HL-60/S4 treated with phorbol 12-myristate 13-acetate at 8.2 ng/mL for 4 days and 3 days (cell line): ENCODE data around the gene MEGF6.

Source experiments
- in situ Hi-C: fragments of 300-500 bp; cut with MboI; formaldehyde crosslinking; loops from 2 replicates; pipeline ENCODE4 v1.15.0; 2022; ENCODE audit warnings: low sequenced_read_pairs

The MEGF6 gene

DNA sequence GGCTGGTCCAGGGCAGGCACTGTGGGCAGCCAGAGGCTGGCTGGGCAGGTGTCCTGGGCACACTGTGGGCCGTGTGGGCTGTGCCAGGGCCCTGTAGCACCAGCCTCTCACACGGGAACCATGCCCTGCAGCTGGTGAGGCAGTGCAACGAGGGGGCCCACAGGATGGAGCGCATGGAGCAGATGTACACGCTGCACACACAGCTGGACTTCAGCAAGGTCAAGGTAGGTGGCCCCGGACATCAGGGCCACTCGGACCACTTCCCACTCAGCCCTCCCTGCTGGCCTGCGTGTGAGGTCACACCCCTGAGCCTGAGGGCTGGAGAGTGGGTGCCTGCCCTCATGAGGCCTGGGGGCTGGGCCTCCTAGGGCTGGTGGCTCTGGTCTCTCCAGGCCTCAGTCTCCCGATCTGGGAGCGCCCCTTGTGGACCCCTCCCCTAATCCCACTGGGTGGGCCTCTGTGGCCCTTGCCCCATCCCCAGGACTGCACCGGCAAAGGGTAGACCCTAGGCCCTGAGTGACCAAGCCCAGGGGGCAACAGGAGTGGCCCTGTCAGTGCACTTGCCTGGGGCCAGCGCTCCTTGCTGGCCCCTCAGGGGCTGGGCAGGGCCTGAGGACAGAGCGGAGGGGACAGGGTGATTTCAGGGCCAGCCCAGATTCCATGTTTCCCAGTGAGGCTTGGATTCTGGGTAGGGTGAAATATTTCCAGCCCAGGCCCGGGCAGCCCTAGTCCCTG lies 135.3 kb downstream of the MEGF6 start:
- in situ Hi-C loops: no loop called here

DNA sequence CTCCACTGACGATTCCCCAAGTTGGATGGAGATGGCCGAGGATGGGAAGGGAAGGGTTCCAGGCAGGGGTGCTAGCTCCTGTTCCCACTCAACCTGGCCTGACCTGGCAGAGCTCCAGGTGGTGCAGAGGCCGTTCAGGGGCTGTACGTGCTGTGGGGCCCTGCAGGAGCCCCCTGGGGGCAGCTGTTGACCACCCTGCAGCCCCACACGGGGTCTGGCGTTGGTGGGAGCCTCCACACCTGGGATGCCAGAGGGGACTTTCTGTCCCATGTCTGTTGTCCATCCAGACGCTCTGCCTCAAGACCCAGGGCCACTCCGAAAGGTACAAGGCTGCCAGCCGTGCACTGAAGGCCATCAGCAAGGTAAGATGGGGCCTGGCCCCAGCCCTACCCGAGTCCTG lies 136.9 kb downstream of the MEGF6 start:
- in situ Hi-C loops: no loop called here

- in situ Hi-C loops: no loop called here
Observed at GRCh38 chr1:3474016-3474415, 137.3 kb downstream of the MEGF6 start.

GRCh38 chr1:3473381-3473844 lies 137.9 kb downstream of the MEGF6 start:
- in situ Hi-C loops: no loop called here

DNA sequence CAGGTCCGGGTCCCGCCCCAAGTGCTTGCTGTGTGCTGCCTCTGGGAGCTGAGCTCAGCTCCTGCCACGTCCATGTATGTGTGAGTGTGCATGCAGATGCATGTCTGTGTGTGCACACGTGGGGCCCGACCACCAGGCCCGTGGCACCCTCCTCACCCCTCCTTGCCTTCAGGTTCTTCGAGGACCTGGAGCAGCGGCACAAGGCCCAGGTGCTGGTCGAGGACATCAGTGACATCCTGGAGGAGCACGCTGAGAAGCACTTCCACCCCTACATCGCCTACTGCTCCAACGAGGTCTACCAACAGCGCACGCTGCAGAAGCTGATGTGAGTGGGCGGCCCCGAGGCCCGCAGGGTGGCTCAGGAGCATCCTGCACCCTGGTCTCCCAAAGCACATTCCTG lies 138.4 kb downstream of the MEGF6 start:
- in situ Hi-C loops: no loop called here

DNA sequence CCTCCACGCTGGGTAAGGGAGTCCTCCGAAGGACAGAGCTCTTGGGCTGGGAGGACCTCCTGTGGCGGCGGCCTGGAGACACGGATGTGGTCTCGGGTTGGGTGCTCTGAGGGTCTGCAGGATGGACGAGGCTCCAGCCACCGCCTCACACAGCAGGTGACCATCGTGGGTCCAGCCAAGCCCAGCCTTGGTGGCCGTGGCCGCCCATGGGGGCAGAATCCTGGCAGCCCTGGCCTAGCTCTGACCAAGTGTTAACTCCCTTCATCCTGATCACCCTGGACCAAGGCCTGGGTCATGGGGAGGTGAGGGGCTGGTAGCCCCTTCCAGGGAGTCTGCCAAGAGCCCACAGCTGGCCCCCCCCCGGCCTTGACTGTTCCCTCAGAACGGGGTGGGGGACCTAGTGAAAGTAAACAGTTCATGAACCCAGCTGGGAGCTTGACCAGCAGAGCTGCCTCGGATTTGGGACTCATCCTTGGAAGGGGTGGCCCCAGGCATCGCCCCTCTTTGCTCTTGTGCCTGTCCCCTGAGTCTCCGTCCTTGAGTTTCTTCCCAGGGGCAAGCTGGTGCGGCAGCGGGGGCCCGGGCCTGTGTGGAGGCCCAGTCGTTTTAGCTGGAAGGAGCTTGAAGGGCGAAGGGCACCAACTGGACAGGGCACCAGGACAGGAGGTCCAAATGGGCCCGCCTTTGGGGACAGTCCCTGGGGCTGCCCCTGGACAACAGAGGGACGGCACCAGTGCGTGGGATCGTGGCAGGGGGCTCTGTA lies 139.0 kb downstream of the MEGF6 start:
- in situ Hi-C loops: no loop called here

- in situ Hi-C loops: no loop called here
Observed at GRCh38 chr1:3471356-3472087, 139.8 kb downstream of the MEGF6 start.

DNA sequence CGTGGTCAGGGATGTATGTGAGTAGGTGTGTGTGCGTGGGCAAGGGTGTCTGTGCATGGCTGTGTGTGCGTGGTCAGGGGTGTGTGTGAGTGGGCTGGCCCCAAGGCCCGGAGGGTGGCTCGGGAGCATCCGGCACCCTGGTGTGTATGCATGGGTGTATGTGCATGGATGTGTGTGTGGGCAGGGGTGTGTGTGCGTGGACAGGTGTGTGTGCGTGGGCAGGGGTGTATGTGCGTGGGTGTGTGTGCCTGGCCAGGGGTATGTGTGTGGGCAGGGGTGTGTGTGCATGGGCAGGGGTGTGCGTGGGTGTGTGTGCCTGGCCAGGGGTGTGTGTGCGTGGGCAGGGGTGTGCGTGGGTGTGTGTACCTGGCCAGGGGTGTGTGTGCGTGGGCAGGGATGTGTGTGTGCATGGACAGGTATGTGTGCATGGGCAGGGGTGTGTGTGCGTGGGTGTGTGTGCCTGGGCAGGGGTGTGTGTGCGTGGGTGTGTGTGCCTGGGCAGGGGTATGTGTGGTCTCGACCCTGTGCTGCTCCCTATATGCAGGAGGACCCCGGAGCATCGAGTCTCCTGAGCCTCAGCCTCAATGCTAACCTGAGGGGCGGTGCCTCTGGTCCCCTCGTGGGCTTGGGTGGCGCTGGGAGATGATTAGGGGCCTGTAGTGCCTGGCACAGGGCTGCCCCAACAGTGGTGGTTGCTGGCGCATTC lies 140.5 kb downstream of the MEGF6 start:
- in situ Hi-C loops: no loop called here

GRCh38 chr1:3469849-3470649 lies 141.3 kb downstream of the MEGF6 start:
- in situ Hi-C loops: no loop called here

GRCh38 chr1:3469104-3469848 lies 142.0 kb downstream of the MEGF6 start:
- in situ Hi-C loops: no loop called here

DNA sequence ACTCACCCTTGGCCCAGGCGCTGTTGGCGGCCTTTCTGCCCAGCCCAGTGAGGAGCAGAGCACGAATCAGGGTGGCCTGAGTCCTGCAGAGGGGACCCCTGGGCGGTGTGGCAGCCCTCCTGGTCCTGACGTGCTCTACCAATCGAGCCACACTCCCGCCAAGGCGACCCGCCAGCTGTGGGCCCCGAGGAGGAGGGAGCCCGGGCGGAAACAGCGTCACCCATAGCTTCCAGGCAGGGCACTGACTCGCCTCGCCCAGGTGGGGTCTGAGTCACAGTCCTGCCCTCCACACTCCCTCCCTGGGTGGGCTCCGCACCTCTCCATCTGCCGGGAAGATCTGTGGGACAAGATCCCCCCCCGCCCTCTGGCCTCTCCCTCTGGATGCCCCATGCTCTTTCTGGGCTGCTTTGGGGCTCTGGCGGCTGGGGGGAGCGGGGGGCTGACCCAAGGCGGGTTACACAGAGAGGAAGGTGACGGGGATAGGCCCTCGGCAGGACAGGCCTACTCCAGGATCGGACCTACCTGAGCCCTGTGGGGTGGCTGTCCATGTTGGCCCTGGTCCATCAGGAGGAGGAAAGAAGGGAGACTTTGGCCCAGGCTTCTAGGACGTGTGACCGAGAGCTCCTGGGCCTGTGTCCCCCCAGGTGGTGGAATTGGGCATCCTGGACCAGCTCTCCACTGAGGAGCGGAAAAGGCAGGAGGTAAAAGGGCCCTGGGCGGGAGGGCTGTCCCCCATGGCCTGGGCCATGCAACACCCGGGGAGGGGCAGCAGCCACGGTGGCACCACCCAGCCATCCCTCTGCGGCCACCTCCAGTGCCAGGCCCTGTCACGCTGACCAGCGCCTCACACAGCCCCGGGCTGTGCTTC lies 142.8 kb downstream of the MEGF6 start:
- in situ Hi-C loops: no loop called here

DNA sequence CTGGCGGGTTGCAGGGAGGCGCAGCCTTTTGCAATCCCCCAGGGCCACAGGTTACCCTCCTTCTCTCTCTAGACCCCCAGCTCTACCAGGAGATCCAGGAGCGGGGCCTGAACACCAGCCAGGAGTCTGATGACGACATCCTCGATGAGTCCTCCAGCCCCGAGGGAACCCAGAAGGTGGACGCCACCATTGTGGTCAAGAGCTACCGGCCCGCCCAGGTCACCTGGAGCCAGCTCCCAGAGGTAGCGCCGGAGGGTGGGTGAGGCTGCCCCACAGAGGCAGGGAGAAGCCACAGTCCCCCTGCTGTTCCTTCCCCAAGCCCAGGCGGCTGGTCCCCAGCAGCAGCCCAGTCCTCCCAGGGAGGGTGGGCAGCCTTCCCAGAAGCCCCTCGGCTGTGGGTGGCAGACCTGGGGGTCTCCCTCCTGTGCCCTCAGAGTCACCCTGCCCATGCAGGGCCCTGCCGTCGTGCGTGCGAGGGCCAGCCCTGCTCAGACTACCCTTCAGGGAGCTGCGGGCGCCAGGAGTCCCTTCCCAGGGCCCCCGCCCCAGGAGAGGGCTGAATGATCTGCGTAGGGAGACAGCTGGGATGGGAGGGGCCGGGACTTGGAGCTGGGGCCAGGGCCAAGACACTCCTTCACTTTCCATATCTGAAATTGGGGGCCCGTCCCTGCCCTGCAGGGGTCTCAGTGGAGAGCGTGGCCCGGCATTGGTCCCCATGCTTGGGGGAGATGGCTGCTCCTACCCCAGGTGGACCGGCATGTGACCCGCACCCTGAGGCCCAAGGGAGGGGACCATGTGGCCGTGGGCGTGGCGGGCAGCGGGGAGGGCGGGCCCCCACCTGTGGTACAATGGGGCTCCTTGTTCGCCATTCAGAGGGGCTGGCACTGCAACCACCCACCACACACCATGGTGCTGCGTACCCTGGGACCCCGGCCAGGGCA lies 143.9 kb downstream of the MEGF6 start:
- in situ Hi-C loops: no loop called here

DNA sequence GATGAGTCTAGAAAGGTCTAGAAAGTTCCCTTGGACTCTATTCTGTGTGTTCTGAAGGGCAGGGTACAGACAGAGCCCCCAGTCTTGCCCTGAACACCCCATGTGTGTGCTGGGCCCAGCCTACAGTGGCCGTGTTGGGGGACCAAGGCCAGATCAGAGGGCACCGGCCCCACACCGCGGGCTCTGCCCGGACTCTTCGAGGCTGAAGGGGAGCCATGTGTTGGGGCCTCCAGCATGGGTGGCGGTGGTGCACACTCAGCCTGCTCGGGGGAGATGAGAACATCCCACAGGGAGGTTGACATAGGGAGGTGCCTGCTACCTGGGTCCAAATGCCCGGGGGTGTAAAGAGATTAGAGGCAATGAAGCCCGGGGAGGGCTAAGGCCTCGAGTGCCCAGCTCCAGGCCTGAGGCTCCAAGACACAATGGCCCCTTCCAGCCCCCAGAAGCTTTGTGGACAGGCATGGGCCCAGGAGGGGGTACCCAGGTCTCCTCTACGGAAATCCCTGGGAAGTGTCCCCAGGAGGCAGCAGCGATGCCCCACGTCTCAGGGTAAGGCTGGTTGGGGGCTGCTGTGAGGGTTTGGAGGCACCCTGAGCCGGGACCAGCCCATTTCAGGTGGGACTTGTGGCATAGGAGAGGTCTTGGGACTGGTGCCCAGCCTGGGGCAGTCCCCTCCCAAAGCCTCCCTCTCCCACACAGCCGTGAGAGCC lies 144.8 kb downstream of the MEGF6 start:
- in situ Hi-C loops: no loop called here

- in situ Hi-C loops: no loop called here
Observed at GRCh38 chr1:3465935-3466321, 145.4 kb downstream of the MEGF6 start.

DNA sequence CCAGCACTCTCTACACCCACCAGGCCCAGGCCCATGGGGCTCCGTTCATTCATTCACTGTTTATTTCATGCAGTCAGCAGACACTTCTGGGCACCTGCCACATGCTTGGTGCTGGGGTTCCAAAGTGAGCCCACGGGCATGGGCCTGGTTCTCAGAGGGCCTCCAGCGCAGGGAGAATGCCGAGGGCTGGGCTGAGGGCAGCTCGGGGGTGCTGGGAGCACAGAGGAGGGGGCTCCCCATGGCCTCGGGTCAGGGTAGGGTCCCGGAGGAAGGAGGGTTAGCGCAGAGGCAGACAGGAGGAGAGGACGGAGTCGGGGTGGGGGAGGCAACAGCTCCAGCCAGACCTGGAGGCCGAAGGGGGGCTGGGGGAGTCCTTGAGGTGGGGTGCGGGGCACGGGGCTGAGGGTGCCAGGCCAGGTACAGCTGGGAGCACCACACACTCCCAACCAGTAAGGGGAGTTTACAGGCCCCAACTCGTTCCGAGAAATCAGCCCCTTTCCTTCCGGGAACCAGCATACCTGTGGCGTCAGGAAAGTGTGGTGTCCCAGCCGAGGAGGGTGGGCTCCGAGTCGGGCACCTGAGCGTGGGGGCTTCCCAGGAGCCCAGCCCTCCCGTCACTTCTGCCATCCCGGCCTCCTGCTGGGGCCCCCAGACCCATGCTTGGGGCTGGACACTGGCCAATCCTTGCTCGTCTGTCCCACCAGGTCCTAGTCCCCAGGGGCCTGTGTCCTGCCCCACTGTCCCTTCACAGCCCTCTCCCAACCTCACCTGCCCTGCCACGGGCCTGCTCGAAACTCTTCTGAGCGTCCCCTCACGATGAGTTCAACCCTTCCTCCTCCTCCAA lies 146.0 kb downstream of the MEGF6 start:
- in situ Hi-C loops: no loop called here

GRCh38 chr1:3464649-3465025 lies 146.7 kb downstream of the MEGF6 start:
- in situ Hi-C loops: no loop called here
